Transverse colon (tissue), 4 donors: ENCODE measurements around the gene ANKRD13C.
"Not testable (repeated sequence)": the region's sequence is repeated elsewhere in the genome, so short reads cannot be mapped to it uniquely, and the experiment has no call there.

Experiments
- EP300 ChIP-seq: sonication (generic); formaldehyde crosslinking; IDR thresholded peaks from one replicate; pipeline ENCODE4 v1.6.1; 2017; ENCODE audit warnings: antibody characterized with exemption, low read depth
- POLR2A ChIP-seq: fragments of 450-650 bp; IDR thresholded peaks from one replicate; pipeline ENCODE4 v1.6.1; 2016; ENCODE audit warnings: antibody characterized with exemption, mild to moderate bottlenecking, moderate library complexity
- POLR2AphosphoS5 ChIP-seq, 3 donors: sonication (generic); formaldehyde crosslinking; IDR thresholded peaks; one replicate each; pipeline ENCODE4 v1.6.1; 2016; ENCODE audit warnings: antibody characterized with exemption in 3 of 3
- TF ChIP-seq, protein P1 (sequence below), 5 experiments: fragments of 200-600 bp in 3 of 5; fragments of 450-650 bp in 2 of 5; sonication (generic) in 3 of 5; IDR thresholded peaks; 1 replicate in 2 of 5; 2 replicates in 3 of 5; pipeline ENCODE4 v1.5.1; 2016 to 2017; ENCODE audit warnings: antibody characterized with exemption in 5 of 5, inconsistent platforms in 3 of 5, mild to moderate bottlenecking in 2 of 5, moderate library complexity in 1 of 5

DNA sequence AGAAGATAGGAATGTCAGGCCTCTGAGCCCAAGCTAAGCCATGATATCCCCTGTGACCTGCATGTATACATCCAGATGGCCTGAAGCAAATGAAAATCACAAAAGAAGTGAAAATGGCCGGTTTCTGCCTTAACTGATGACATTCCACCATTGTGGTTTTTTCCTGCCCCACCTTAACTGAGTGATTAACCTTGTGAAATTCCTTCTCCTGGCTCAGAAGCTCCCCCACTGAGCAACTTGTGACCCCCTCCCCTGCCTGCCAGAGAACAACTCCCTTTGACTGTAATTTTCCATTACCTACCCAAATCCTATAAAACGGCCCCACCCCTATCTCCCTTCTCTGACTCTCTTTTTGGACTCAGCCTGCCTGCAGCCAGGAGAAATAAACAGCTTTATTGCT is 19.1 kb upstream of the ANKRD13C start:
- not testable (repeated sequence) for TF ChIP-seq POLR2AphosphoS5 (IDR thresholded peaks at IDR 0.05); POLR2A; EP300
- TF ChIP-seq, protein P1, sequence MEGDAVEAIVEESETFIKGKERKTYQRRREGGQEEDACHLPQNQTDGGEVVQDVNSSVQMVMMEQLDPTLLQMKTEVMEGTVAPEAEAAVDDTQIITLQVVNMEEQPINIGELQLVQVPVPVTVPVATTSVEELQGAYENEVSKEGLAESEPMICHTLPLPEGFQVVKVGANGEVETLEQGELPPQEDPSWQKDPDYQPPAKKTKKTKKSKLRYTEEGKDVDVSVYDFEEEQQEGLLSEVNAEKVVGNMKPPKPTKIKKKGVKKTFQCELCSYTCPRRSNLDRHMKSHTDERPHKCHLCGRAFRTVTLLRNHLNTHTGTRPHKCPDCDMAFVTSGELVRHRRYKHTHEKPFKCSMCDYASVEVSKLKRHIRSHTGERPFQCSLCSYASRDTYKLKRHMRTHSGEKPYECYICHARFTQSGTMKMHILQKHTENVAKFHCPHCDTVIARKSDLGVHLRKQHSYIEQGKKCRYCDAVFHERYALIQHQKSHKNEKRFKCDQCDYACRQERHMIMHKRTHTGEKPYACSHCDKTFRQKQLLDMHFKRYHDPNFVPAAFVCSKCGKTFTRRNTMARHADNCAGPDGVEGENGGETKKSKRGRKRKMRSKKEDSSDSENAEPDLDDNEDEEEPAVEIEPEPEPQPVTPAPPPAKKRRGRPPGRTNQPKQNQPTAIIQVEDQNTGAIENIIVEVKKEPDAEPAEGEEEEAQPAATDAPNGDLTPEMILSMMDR (IDR thresholded peaks at IDR 0.05), result not testable (repeated sequence)
